Loucy (cell line): ENCODE measurements around the gene IRAK1BP1.
"Not testable (repeated sequence)": the region's sequence is repeated elsewhere in the genome, so short reads cannot be mapped to it uniquely, and the experiment has no call there.

Source experiments
- H2AFZ ChIP-seq: fragments of 200-600 bp; sonication (generic); 2 replicates; pipeline ENCODE4 v1.6.0; 2016; ENCODE audit warnings: antibody characterized with exemption, mild to moderate bottlenecking, low read length, moderate library complexity
- H3F3A ChIP-seq: fragments of 200-600 bp; 2 replicates; pipeline ENCODE4 v1.6.0; 2016; ENCODE audit warnings: antibody characterized with exemption, low read depth, mild to moderate bottlenecking
- H3K27me3 ChIP-seq: fragments of 200-600 bp; sonication (generic); 2 replicates; pipeline ENCODE4 v1.6.1; 2014; ENCODE audit warnings: low read length, mild to moderate bottlenecking; ENCODE audit not compliant: insufficient read depth, poor library complexity, severe bottlenecking
- H3K36me3 ChIP-seq: fragments of 200-600 bp; sonication (generic); 2 replicates; pipeline ENCODE4 v1.6.1; 2016; ENCODE audit warnings: low read length; ENCODE audit not compliant: insufficient read depth
- H3K4me1 ChIP-seq: fragments of 200-600 bp; sonication (generic); 2 replicates; pipeline ENCODE4 v1.5.1; 2014; ENCODE audit warnings: low read length, mild to moderate bottlenecking; ENCODE audit not compliant: insufficient read depth, poor library complexity, severe bottlenecking
- H3K4me2 ChIP-seq: fragments of 200-600 bp; sonication (generic); 2 replicates; pipeline ENCODE4 v1.6.0; 2014; ENCODE audit warnings: antibody characterized with exemption, low read length, low read depth, mild to moderate bottlenecking; ENCODE audit not compliant: poor library complexity, severe bottlenecking
- H3K4me3 ChIP-seq: fragments of 200-600 bp; sonication (generic); 2 replicates; pipeline ENCODE4 v1.5.1; 2014; ENCODE audit warnings: low read length, mild to moderate bottlenecking, mixed read lengths; ENCODE audit not compliant: poor library complexity, severe bottlenecking
- H3K79me2 ChIP-seq: fragments of 200-600 bp; sonication (generic); 2 replicates; pipeline ENCODE4 v1.6.1; 2014; ENCODE audit warnings: low read length; ENCODE audit not compliant: insufficient read depth
- H3K9ac ChIP-seq: fragments of 200-600 bp; sonication (generic); 2 replicates; pipeline ENCODE4 v1.6.0; 2014; ENCODE audit warnings: mild to moderate bottlenecking, low read depth, low read length, moderate library complexity; ENCODE audit not compliant: poor library complexity, severe bottlenecking
- H3K9me2 ChIP-seq: fragments of 200-600 bp; sonication (generic); replicated peaks from 2 replicates; pipeline ENCODE4 v1.6.1; 2016; ENCODE audit warnings: low read depth, low read length, mixed read lengths
- H3K9me3 ChIP-seq: fragments of 200-600 bp; sonication (generic); 2 replicates; pipeline ENCODE4 v1.6.1; 2014; ENCODE audit warnings: mild to moderate bottlenecking, antibody characterized with exemption, low read length, low read depth; ENCODE audit not compliant: insufficient read depth
- H4K20me1 ChIP-seq: fragments of 200-600 bp; sonication (generic); 2 replicates; pipeline ENCODE4 v1.6.0; 2014; ENCODE audit warnings: antibody characterized with exemption, low read length, mild to moderate bottlenecking; ENCODE audit not compliant: insufficient read depth, poor library complexity, severe bottlenecking
- CTCF ChIP-seq: fragments of 200-600 bp; sonication (generic); conservative IDR thresholded peaks from 2 replicates; pipeline ENCODE4 v1.5.1; 2014; ENCODE audit warnings: mild to moderate bottlenecking, antibody characterized with exemption, low read length
- EZH2phosphoT487 ChIP-seq: fragments of 200-600 bp; IDR thresholded peaks from 2 replicates; pipeline ENCODE4 v1.6.1; 2018; ENCODE audit warnings: antibody characterized with exemption, mild to moderate bottlenecking, moderate library complexity, borderline replicate concordance

The IRAK1BP1 gene

GRCh38 chr6:78911218-78911940 is 44.0 kb downstream of the IRAK1BP1 start:
- Histone ChIP-seq H3K4me3 (no peak overlapping the region), H3K4me2 (no peak overlapping the region), H3K79me2 (no peaks in the 10 kb centered on the region), H3K27me3 (no peaks in the 10 kb centered on the region), H3K4me1 (no peaks in the 10 kb centered on the region), H3K36me3 (no peaks in the 10 kb centered on the region), H3F3A (no peaks in the 10 kb centered on the region), H3K9ac (no peak overlapping the region), H2AFZ (no peak overlapping the region), H3K9me2 (no peaks in the 10 kb centered on the region), H4K20me1 (no peaks in the 10 kb centered on the region), H3K9me3 (no peaks in the 10 kb centered on the region)
- TF ChIP-seq CTCF (no peak), EZH2phosphoT487 (no peak)

- Histone ChIP-seq H3K27me3 (no peaks in the 10 kb centered on the region), H3K4me1 (no peaks in the 10 kb centered on the region), H2AFZ (no peak overlapping the region), H3K9me2 (no peaks in the 10 kb centered on the region), H4K20me1 (no peaks in the 10 kb centered on the region), H3K4me2 (no peak overlapping the region), H3K9ac (no peak overlapping the region), H3K4me3 (no peak overlapping the region), H3F3A (no peaks in the 10 kb centered on the region), H3K36me3 (no peaks in the 10 kb centered on the region), H3K79me2 (no peaks in the 10 kb centered on the region), H3K9me3 (peaks cover 6% of the 10 kb centered on the region; the same call in 1 of the 2 replicates)
- TF ChIP-seq EZH2phosphoT487 (no peak), CTCF (no peak)
Observed at GRCh38 chr6:78916411-78916810, 49.1 kb downstream of the IRAK1BP1 start.

GRCh38 chr6:78917788-78918187 is 50.4 kb downstream of the IRAK1BP1 start:
- H4K20me1 ChIP-seq, result no peaks in the 10 kb centered on the region
- no peak overlapping the region for H3K4me2 ChIP-seq
- no peaks in the 10 kb centered on the region for H3K27me3 ChIP-seq
- H3K36me3 ChIP-seq, result no peaks in the 10 kb centered on the region
- no peak overlapping the region for H3K4me3 ChIP-seq
- no peaks in the 10 kb centered on the region for H3F3A ChIP-seq
- H3K9ac ChIP-seq, result no peak overlapping the region
- H2AFZ ChIP-seq, result no peak overlapping the region
- H3K4me1 ChIP-seq, result no peaks in the 10 kb centered on the region
- no peaks in the 10 kb centered on the region for H3K9me2 ChIP-seq
- peaks cover 6% of the 10 kb centered on the region; the same call in 1 of the 2 replicates for H3K9me3 ChIP-seq
- TF ChIP-seq CTCF (no peak), EZH2phosphoT487 (no peak)
- no peaks in the 10 kb centered on the region for H3K79me2 ChIP-seq

- not testable (repeated sequence) for H2AFZ ChIP-seq, H3K9ac ChIP-seq, H3K4me2 ChIP-seq
Observed at GRCh38 chr6:78921168-78921567, 53.8 kb downstream of the IRAK1BP1 start.

More at GRCh38 chr6:78921168-78921567, 53.8 kb downstream of the IRAK1BP1 start:
- not testable (repeated sequence) for H3K36me3 ChIP-seq, H3K9me3 ChIP-seq, H3K4me1 ChIP-seq, H4K20me1 ChIP-seq, H3K27me3 ChIP-seq, H3F3A ChIP-seq, H3K9me2 ChIP-seq, H3K4me3 ChIP-seq, H3K79me2 ChIP-seq
